ENCODE results near the gene RFXAP.

RFXAP gene

DNA sequence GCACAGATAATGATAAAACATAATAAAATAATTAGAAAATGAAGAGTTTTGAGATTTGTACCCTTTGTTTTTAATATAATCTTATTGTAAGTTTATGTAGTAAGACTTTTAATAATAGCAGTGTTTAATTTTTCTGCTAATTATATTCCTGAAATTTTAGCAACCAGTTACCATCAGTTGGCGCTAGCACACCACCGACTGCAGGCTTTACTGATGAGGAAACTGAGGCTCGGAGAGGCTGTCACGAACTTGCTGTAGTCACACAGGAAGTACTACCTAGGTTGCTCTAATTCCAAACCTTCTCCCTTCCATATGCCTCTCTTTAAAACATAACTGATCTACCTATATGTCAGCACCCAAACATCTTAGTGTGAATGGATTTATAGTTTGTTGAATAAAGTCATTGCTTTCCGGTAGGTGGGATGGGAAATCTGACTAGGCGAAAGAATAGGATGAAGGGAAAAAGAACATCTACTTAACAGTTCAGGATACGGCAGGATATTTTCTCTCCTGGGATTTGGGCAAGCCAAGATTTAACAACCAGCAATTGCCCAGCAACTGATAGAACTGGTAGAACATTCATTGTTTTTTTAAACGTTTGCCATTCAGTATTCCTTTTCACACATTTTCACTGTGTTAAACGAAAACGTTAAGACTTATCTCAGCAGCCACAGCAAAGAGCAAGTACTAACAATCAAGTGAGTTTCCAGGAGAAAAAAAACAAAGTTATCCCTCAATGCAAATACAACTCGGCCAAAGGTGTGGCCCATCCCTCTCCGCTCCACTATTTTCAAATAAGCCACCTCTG lies 822 bp upstream of the RFXAP start:
- no peak for DNase-seq (ENCODE audit: low read depth)

DNA sequence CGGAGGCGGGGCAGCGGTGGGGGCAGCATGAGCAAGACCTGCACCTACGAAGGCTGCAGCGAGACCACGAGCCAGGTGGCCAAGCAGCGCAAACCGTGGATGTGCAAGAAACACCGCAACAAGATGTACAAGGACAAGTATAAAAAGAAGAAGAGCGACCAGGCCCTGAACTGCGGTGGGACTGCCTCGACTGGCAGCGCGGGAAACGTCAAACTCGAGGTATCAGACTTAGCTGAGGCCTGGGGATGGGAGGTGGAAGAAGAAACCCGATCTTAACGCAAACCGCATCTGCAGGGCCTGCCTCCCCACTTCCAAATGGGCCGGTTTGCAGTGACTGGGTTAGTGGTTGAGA lies 693 bp downstream of the RFXAP start:
- no peak for DNase-seq (ENCODE audit: low read depth)

DNA sequence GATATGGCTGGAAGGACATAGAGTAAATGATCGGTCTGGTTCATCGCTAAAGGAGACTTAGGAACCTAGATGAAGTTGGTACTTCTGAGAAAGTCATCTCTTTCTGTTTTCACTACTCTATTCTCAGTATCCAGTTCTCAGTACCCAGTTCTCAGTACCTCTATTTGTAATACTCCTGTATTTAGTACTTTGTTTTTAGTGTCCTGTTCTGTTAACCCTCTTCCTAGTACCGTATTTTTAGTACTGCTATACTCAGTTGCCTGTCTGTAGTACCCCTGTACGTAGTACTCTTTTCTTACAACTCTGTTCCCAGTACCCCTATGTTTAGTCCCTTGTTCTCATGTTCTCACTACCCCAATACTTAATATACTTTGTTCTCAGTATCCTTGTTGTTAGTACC lies 1.2 kb downstream of the RFXAP start:
- no peak for DNase-seq (ENCODE audit: low read depth)

DNA sequence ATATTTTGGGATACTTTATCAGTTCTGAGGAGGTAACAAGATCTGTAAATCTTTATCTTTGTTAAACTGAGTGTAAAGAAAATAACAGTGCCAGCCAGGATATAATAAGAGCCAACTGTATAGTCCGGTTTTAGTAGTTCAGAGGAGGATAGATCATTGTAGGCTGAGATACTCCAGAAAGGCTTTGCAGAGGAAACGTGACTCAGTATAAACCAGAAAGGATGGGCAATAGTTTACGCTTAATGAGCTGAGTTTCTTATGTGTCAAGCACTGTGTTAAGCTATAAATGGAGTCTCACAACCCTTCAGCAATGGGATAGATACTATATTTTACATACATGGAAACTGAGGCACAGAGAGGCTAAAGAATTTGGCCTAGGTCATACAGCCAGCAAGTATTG lies 3.8 kb downstream of the RFXAP start:
- no peak for DNase-seq (ENCODE audit: low read depth)

DNA sequence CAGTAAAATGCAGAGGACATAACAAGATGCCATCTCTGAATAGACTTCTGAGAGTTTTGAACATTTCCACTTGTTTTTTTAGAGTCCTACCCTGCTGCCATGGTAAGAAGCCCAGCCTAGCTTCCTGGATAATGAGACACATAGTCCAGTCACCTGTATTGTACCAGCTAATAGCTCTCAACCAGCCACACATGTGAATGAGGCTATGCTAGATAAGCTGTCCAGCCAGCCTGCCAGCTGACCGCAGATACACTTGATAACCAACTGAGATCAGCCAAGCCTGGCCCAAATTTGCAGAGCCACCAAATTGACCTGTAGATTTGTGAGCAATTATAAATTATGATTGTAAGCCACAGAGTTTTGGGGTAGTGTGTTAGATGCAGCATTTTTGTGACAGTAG lies 10.7 kb downstream of the RFXAP start:
- DNase-seq (ENCODE audit: low read depth) = no peak

DNA sequence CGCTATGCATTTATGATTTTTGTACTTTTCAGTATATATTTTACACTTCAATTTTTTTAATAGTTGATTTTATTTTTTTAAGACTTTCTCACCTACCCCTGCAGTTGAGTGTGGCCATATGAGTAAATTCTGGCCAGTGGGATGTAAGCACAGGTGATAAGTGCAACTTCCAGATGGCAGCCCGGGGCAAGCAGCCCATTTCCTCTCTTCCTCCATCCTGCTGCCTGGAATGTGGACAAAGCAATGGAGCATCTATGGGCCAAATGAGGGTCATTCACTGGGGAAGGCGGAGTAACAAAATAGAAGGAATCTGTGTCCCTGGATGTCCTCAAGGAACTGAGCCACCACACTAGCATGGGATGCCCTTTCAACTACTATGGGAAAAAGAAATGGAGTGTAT lies 12.3 kb downstream of the RFXAP start:
- DNase-seq (ENCODE audit: low read depth) = no peak

DNA sequence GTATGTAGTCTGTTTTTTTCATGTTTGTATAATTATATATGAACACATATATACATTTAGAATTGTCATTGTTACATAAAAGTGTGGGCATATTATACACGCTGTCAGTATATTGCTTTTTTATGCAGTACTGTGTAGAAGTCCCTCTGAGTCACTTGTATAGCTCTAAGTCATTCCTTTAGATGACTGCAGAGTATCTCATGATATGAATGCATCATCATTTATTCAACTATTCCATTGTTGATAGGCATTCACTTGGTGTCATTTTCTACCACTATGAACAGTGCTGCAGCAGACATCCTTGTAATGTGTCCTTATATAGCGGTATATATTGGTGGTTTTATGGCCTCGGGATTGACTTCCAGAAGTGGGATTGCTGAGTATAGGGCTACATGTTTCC lies 15.3 kb downstream of the RFXAP start:
- DNase-seq (ENCODE audit: low read depth) = no peak

DNA sequence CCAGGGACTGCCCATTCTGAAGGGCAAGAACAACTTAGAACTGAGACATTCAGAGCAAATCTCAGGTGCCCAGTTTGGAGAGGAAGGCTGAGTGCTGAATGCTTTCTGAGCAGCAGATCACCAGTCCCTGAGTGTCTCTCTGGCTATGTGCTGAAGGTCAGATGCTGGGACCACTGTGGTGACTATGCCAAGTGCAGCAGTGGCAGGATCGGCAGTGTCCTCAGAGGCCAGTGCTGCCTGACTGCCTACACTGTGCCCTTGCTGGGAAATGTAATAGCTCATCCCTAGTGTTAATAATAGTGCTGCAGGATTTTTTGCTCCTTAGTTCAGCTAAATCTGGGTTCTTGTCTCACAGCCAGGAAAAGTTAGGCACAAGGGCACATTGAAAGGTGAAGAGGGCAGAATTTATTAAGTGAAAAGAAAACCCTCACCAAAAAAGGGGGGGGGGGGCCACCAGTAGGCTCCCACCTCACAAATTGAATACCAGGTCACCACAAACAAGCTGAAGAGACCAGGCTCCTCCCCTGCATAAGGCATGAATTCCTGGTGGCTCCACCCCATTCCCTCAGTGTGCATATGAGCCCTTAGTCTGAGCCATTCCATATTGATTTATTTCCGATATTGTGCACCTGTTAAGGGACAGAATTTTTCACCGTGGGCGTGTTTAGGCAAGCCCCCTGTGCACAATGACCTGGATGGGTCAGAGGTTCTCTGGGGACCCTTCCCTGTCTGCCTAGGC lies 18.5 kb downstream of the RFXAP start:
- no peak for DNase-seq (ENCODE audit: low read depth)

DNA sequence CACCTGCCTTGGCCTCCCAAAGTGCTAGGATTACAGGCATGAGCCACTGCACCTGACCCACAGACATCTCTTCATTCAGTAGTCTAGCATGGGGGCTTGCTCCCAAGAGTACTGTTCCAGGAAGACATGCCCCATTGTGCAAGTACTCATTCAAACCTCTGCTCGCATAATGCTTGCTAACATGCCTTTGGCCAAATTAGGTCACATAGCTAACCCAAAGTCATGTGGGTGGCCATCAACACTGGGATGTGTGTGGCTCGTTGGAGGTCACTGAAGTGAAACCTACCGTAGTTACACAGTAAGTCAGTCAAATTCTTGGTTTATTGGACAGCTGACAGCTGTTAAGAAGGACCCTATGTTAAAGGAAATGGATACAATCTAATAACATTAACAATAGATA lies 20.3 kb downstream of the RFXAP start:
- DNase-seq (ENCODE audit: low read depth) = no peak

DNA sequence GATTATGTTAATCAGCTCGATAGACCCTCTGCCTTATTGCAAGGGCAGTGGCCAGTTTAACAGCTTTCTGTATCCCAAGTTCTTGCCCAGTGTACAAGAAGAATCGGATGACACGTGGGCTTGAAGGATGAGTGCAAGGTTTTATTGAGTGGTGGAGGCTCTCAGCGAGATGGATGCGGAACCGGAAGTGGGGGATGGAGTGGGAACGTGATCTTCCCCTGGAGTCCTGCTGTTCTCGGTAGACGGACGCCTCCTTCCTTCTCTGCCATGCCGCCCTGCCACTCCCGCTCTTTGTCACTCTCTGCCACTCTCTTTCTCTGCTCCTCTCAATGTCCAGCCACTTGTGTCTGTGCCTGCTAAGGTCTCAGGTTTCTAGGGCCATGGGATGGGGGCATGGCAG lies 21.0 kb downstream of the RFXAP start:
- DNase-seq (ENCODE audit: low read depth) = no peak

DNA sequence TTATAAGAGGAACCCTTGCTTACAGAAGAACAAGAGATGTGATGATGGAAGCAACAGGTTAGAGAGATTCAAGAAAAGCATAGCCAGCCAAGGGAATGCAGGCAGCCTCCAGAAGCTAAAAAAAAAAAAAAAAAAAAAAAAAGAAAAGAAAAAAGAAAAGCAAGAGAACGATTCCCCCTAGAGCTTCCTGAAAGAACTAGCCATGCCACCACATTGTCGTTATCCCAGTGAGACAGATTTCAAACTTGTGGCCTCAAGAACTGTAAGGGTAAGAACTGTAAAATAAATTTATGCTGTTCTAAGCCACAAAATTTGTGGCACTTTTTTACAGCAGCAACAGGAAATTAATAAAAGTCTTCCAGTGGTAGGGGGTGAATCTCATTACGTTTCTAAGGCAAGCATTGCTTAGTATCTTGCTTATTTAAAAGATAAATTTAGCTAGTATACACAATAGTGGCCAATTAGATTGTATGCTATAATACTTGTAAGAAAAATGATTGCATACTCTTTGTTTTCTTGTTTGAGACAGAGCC lies 21.8 kb downstream of the RFXAP start:
- DNase-seq (ENCODE audit: low read depth) = no peak

DNA sequence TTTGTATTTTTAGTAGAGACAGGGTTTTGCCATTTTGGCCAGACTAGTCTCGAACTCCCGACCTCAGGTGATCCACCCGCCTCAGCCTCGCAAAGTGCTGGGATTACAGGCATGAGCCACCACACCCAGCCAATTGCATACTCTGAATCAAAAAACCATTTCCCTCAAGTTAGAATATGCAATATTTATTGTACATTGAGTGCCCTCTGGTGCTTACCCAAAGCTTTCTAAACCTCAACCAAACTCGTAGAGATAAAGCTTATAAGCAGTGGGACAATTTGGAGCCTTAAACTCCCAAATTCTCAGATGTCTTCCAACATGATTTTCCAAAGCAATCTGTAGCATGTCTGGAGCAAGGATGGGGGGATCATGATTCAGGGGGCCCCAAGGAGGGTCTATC lies 22.4 kb downstream of the RFXAP start:
- DNase-seq (ENCODE audit: low read depth) = no peak

DNA sequence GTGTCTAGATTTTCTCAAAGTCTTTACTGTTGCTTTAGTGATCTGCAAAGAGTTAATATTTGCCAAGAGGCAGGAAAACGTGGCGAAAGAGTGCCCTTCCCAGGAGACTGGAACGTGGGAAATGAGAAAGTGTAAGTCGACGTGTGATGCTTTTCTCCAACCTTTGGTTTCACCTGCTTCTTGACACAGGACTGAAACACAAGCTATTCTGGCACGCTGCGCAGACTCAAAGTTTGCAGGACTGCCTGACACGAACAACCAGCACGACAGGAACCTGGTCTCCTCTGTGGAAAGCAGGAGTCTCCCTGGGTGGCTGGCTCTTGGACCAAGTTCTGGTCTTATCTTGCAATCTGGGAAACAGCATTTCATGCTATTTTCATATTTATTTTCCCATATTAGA lies 28.6 kb downstream of the RFXAP start:
- DNase-seq (ENCODE audit: low read depth) = no peak

DNA sequence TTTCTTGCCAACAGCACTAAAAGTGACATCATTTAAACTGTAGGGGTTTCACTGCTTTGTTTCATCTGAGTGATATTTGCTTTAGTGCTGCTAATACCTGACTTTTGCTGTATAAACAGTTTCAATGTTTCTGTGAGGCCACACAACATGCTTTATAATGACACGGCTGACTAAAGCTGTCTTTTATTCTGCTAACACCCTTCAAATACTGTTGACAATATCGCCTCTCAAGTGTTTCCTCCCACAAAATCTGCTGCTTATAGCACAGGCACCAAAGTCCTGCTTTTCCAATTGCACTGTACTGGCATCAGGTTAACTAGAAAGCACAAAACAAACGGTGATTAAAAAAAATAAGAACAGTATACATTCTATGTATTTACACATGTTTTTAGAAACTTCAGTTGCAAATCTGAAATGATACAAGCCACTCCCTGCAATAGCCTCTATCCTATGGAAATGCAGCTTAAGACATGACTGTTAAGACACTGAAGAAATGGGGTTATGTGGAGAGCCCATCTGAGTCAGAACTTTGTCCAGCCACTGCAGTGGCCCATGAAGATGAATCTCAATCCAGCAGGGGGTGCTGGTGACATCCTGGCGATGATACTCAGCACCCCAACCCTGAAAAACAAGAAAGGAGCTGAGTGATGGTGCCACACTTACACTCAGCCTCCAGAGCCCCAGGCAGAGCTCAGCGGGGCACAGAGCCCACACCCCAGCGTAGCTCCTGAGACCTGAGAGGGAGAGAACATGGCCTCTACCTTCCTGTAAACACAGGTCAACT lies 29.4 kb downstream of the RFXAP start:
- DNase-seq (ENCODE audit: low read depth) = no peak

DNA sequence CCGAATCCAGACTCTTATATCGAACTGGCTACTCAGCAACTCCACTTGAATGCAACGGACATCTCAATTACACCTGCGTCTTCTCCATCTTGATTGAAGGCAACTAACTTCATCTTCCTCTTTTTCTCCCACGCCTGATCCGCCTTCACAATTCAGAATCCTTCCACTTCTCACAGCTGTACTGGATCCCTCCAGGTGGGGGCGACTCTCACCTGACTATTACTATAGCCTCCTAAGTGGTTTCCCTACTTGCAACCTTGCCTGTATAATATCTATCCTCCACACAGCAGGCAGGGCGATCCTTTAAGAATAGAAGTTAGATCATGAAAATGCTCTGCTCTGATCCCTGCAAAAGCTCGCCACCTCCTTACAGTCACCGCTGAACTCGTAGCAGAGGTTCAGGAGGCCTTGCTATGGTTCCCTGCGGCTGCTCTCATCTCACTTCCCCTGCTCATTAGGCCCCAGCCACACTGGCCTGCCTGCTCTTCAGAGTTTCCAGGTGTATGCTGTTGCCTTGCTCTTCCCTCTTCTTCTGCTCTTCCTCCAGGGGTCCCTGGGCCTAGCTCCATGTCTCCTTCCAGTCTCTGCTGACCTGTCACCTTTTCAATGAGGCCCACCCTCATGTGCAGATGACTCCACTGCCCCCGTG lies 31.9 kb downstream of the RFXAP start:
- no peak for DNase-seq (ENCODE audit: low read depth)

DNA sequence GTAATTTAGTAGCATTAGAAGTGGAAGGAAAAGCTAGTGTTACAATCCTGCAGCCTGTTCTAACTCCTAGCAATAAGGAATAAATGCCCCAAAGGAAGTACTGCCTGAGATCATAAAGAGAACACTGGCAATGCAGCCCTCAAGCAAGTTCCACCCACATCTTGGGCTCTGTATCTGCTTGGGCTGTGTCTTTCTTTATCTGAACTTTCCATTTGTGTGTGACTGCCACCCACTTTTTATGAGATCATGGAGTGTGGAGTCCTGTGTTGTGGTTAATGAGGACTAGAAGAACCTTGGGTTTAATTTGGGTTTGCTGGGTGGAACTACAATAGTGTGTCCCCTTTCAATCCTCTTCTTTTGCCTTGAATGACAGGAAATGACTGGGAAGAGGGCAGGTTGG lies 38.2 kb downstream of the RFXAP start:
- no peak for DNase-seq (ENCODE audit: low read depth)

DNA sequence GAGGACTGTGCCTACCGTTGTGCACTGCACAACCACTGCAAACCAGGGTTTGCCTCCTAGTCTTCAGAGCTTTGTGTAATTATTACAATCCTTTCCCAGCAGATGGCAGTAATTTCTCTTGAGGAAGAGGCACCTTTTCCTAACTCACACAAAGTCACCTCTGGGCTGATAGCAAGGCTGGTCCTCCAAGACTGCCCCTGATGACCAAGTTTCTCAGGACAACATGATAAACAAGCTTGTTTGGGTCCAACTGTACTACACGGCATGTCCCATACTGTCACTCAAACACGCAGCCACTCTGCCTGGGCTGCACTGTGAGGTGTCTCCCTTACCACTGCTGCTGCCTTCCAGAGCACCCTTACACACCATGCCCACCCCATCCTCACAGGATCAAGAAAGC lies 39.3 kb downstream of the RFXAP start:
- DNase-seq (ENCODE audit: low read depth) = no peak

DNA sequence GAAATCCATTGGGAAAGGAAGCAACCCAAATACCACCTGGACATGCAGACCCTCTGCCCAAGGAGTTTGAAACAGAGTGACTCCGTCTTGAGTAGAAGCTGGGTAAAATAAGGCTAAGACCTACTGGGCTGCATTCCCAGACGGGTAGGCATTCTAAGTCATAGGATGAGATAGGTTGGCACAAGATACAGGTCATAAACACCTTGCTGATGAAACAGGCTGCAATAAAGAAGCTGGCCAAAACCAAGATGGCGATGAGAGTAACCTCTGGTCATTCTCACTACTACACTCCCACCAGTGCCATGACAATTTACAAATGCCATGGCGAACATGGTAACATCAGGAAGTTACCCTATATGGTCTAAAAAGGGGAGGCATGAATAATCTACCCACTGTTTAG lies 40.2 kb downstream of the RFXAP start:
- no peak for DNase-seq (ENCODE audit: low read depth)

DNA sequence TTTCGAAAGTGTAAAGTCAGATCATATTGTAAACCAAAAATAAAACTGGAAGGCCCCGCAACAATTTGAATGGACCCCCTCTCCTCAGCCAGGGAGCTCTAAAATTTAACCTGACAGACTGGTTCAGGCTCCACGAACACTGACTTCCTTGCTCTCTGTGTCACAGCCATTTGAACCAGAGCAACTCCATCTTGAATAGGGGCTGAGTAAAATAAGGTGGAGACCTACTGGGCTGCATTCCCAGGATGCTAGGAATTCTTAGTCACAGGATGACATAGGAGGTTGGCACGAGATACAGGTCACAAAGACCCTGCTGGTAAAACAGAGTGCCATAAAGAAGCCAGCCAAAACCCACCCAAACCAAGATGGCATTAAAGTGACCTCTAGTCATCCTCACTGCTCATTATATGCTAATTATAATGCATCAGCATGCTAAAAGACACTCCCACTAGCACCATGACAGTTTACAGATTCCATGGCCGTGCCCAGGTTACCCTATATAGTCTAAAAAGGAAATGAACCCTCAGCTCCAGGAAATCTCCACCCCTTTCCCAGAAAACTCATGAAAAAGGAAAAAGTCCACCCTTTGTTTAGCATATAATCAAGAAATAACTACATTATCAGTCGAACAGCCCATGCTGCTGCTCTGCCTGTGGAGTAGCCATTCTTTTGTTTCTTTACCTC lies 43.1 kb downstream of the RFXAP start:
- DNase-seq (ENCODE audit: low read depth) = no peak

DNA sequence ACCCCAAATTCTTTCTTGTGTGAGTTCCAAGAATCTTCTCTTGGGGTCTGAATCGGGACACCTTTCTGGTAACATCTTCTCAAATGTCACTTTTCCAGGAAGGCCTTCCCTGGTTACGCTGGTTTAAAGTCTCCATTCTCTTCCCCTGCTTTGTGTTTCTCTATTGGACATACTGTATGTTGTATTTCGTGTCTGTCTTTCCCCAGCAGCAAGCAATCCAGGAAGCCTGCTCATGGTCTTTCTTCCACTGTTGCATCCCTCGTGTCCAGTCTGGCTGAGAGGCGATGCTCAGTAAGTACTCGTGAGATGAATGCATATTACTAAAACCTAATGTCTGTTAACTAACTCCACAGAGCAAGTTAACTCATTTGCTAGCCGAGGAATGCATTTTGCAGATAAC lies 43.7 kb downstream of the RFXAP start:
- DNase-seq (ENCODE audit: low read depth) = no peak

DNA sequence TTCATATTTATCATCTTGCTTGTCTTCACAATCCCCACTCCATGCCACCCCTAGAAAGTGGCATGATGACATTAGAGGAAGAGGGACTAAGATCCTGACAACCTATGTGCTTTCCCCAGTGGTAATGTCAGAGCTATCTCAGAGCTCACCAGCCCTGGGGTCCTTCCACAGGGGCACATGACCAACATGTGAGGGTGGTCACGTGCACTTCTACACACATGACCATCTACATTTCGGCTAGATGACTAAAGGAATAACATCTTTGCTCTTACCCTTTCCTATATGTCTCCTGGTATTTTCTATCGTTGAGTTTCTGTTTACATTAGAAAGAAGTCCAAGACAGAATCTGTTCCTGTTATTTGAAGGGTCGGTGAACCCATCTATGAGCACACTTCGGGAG lies 46.2 kb downstream of the RFXAP start:
- no peak for DNase-seq (ENCODE audit: low read depth)

DNA sequence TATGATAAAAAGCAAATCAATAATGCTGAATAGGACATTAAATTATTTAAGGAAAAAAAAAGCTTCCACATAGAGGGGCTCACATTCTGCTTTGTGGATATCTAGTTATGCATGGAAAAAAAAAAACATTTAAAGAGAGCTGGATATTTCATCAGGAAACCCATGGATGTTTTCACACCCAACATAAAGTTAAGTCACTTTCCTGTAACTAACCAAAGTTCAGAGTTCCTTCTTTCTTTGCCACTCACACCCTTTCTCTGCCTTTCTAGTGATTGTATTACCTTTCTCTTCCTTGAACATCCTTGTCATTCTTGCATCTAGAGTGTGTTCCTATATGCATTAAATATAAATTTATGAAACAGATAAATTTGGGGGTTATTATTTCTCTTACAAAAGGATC lies 47.2 kb downstream of the RFXAP start:
- DNase-seq (ENCODE audit: low read depth) = no peak

Data from stimulated activated CD8-positive, alpha-beta memory T cell treated with anti-CD3 and anti-CD28 coated beads, Interleukin-15, amount 100 ng/mL, for 24 hours (primary cell).